ES-I3 (cell line): ENCODE data around the gene TNFAIP6.

Source experiments
- H3K36me3 ChIP-seq: 2 replicates; pipeline ENCODE4 v1.6.1; 2013; ENCODE audit warnings: mild to moderate bottlenecking, low read length, control low read depth, moderate library complexity; ENCODE audit not compliant: insufficient read depth
- H3K4me1 ChIP-seq: 2 replicates; pipeline ENCODE4 v1.6.1; 2013; ENCODE audit warnings: mild to moderate bottlenecking, control low read depth, low read length; ENCODE audit not compliant: insufficient read depth
- H3K9ac ChIP-seq: 2 replicates; pipeline ENCODE4 v1.6.1; 2013; ENCODE audit warnings: low read depth, mild to moderate bottlenecking, low read length, moderate library complexity
- H3K9me3 ChIP-seq: 2 replicates; pipeline ENCODE4 v1.6.1; 2013; ENCODE audit warnings: mild to moderate bottlenecking, low read length, moderate library complexity; ENCODE audit not compliant: control insufficient read depth, insufficient read depth

TNFAIP6 gene

GRCh38 chr2:151347294-151347693 is 10.1 kb upstream of the TNFAIP6 start:
- no peak overlapping the region for H3K9ac ChIP-seq
- H3K36me3 ChIP-seq: no peaks in the 10 kb centered on the region
- no peaks in the 10 kb centered on the region for H3K4me1 ChIP-seq
- H3K9me3 ChIP-seq: no peaks in the 10 kb centered on the region

GRCh38 chr2:151347906-151348305 is 9.5 kb upstream of the TNFAIP6 start:
- Histone ChIP-seq H3K4me1 (0 out of 2 replicates have a peak, but pooled peaks cover 4% of the 10 kb centered on the region), H3K9ac (no peak overlapping the region), H3K9me3 (no peaks in the 10 kb centered on the region), H3K36me3 (no peaks in the 10 kb centered on the region)

GRCh38 chr2:151350579-151351195 is 6.7 kb upstream of the TNFAIP6 start:
- Histone ChIP-seq H3K9me3 (no peaks in the 10 kb centered on the region), H3K36me3 (no peaks in the 10 kb centered on the region)

GRCh38 chr2:151353995-151354394 is 3.4 kb upstream of the TNFAIP6 start:
- no peaks in the 10 kb centered on the region for H3K9me3 ChIP-seq
- H3K4me1 ChIP-seq: peaks cover 26% of the 10 kb centered on the region; the same call in 1 of the 2 replicates
- no peak overlapping the region for H3K9ac ChIP-seq
- H3K36me3 ChIP-seq: no peaks in the 10 kb centered on the region

More at GRCh38 chr2:151350579-151351195, 6.7 kb upstream of the TNFAIP6 start:
- Histone ChIP-seq H3K4me1 (0 out of 2 replicates have a peak, but pooled peaks cover 4% of the 10 kb centered on the region), H3K9ac (no peak overlapping the region)

- Histone ChIP-seq H3K4me1 (peaks cover 27% of the 10 kb centered on the region; the same call in 1 of the 2 replicates), H3K36me3 (no peaks in the 10 kb centered on the region), H3K9me3 (no peaks in the 10 kb centered on the region), H3K9ac (no peak overlapping the region)
These were observed 2.6 kb upstream of the TNFAIP6 start for GRCh38 chr2:151354807-151355206.

GRCh38 chr2:151358166-151358970 is 976 bp downstream of the TNFAIP6 start:
- Histone ChIP-seq H3K4me1 (peaks cover 23% of the 10 kb centered on the region; the same call in 1 of the 2 replicates), H3K36me3 (no peaks in the 10 kb centered on the region), H3K9ac (no peak overlapping the region), H3K9me3 (no peaks in the 10 kb centered on the region)

- Histone ChIP-seq H3K9me3 (no peaks in the 10 kb centered on the region), H3K36me3 (no peaks in the 10 kb centered on the region), H3K9ac (no peak overlapping the region), H3K4me1 (peaks cover 23% of the 10 kb centered on the region; the same call in 1 of the 2 replicates)
These were observed 2.5 kb downstream of the TNFAIP6 start for GRCh38 chr2:151359768-151360461.

- H3K36me3 ChIP-seq: no peaks in the 10 kb centered on the region
- H3K4me1 ChIP-seq: peaks cover 18% of the 10 kb centered on the region; the same call in 1 of the 2 replicates
- no peaks in the 10 kb centered on the region for H3K9me3 ChIP-seq
- H3K9ac ChIP-seq: no peak overlapping the region
These were observed 4.4 kb downstream of the TNFAIP6 start for GRCh38 chr2:151361674-151362370.

GRCh38 chr2:151363709-151364108 is 6.3 kb downstream of the TNFAIP6 start:
- no peaks in the 10 kb centered on the region for H3K36me3 ChIP-seq
- no peak overlapping the region for H3K9ac ChIP-seq
- H3K9me3 ChIP-seq: no peaks in the 10 kb centered on the region; the same call in 1 of the 2 replicates
- peaks cover 3% of the 10 kb centered on the region; the same call in 1 of the 2 replicates for H3K4me1 ChIP-seq

GRCh38 chr2:151367571-151367970 is 10.2 kb downstream of the TNFAIP6 start:
- no peaks in the 10 kb centered on the region for H3K4me1 ChIP-seq
- no peaks in the 10 kb centered on the region for H3K36me3 ChIP-seq
- no peak overlapping the region for H3K9ac ChIP-seq
- no peaks in the 10 kb centered on the region; the same call in 1 of the 2 replicates for H3K9me3 ChIP-seq

- no peak overlapping the region for H3K9ac ChIP-seq
These were observed 17.0 kb downstream of the TNFAIP6 start for GRCh38 chr2:151374436-151374835.

GRCh38 chr2:151379169-151379568 is 21.8 kb downstream of the TNFAIP6 start:
- Histone ChIP-seq H3K36me3 (no peaks in the 10 kb centered on the region), H3K4me1 (peaks cover 2% of the 10 kb centered on the region; the same call in 1 of the 2 replicates), H3K9me3 (no peaks in the 10 kb centered on the region), H3K9ac (no peak overlapping the region)

More at GRCh38 chr2:151374436-151374835, 17.0 kb downstream of the TNFAIP6 start:
- H3K9me3 ChIP-seq: no peaks in the 10 kb centered on the region
- peaks cover 6% of the 10 kb centered on the region; the same call in 1 of the 2 replicates for H3K4me1 ChIP-seq
- no peaks in the 10 kb centered on the region for H3K36me3 ChIP-seq

- Histone ChIP-seq H3K9ac (no peak overlapping the region), H3K9me3 (no peaks in the 10 kb centered on the region), H3K36me3 (no peaks in the 10 kb centered on the region), H3K4me1 (no peaks in the 10 kb centered on the region)
These were observed 23.3 kb downstream of the TNFAIP6 start for GRCh38 chr2:151380580-151381235.
